ENCODE measurements around the gene PRR23C.
"Not testable (repeated sequence)": the region's sequence is repeated elsewhere in the genome, so short reads cannot be mapped to it uniquely, and the experiment has no call there.

The PRR23C gene

DNA sequence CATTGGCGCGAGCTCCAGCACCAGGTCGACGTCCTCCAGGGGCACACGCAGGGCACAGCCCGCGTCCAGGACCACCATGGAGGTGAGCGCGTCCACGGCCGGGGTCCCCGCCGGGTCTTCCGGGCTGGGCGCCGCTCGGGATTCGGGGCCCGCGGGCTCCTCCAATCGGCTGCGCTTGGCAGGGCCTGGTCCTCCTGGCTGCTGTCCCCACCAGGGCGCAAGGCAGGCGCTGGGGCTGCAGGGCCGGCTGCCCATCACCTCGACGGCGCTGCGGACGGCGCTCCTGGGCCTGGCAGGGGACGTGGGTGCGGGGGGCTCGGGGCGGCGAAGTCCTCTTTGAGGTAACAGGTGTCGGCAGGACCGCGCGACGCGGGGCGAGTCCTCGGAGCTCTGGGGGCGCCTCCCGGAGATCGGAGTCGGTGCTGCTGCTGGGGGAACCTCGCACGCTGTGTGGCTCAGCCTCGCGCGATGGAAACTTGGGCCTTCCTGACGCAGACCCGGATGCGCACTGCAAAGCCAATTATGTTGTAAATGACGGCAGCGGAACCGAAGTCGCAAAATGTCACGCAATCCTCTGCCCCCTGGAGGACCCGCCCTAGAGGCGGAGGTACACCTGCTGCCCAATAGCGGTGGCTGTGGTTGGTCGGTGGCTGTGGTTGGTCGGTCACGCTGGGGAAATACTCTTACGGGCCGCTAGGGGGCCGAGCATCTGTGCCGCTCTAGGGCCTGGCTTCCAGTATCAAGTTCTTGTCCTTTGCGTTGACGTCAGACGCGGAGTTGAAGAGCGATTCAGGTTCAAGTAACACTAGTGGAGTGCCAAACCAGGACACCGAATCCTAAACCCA lies at the start of gene PRR23C:
Gene PRR23C, minus strand, starts transcription at position 527 of the 845 bp plus-strand sequence. Its CDS starts 272 bp downstream, at position 255.
- no peak for DNase-seq (ENCODE audit: extremely low read depth in 1 of 2, low read depth in 1 of 2)

DNA sequence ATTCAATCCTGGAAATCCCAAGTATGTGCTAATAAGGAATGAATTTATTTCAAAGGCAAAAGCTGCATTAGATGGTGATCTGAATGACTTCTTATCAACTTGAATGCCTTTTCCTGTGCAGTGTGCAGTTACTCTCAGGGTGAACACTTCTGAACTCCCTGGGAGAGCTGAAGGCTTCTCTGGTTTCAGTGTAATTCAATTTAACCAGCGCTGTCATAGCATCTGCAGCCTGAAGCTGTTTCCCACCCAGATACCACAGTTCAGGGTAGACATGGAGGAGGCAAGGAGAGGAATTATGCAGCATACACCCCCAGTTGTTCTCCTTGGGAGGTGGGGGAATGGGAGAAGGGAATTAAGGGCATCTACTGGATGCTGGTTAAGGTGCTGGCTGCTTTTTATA lies 49.1 kb upstream of the PRR23C start:
- DNase-seq (ENCODE audit: extremely low read depth in 1 of 2, low read depth in 1 of 2) = no peak

DNA sequence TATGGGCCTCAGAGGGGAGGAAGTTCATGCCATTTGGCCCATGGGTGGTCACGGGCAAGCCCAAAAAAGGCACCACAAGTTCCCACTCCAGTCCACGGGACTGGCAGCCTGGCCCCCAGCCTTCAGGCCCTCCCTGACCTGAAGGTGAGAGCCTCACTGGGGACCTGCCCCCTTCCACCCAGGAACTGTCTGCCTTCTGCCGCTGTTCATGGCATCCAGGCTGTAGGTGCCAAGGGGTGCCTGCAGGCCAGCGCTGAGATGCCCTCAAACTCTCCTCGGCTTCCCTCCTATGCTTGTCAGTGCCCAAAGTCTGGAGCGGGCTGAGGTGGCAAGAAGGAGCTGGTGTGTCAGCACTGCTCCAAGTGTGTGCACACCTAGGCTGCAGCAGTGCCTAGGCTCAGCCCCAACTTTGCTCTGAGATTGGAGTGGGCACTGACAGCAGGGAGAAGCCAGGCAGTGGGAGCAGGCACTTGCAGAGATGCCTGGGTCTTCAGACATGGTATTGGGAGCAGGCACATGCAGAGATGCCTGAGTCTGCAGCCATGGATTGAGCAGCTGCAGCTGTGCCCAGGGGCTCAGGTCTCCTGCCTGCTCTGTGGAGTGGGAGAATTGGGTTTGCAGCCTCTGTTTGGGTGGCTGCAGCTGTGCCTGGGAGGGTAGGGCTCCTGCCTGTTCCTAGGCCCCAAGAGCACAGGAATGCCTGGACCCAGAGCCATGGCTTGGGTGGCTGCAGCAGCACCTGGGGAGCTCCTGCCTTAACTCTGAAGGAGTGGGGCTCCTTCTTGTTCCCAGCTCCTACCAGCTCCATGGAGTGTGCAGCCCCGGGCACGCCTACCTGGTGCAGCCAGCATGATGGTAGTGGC lies 44.0 kb upstream of the PRR23C start:
- no peak for DNase-seq (ENCODE audit: extremely low read depth in 1 of 2, low read depth in 1 of 2)

DNA sequence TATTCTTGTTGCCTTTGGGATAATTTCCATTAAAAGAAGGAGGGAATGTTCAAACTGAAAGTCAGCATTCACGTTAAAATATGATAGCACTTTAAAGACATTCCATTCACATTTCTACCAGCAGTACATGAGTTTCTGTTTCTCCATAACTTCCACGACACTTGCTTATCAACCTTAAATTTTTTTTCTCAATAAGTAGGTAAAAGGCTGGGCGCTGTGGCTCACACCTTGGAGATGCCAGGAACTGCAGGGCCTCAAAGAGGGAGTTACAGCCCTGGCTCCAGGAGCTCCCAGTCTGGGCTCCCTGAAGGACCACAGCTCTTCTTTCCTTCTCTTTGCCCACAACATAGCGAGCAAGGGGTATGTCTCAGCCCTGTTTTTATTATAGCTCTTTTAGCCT lies 42.9 kb upstream of the PRR23C start:
- no peak for DNase-seq (ENCODE audit: extremely low read depth in 1 of 2, low read depth in 1 of 2)

DNA sequence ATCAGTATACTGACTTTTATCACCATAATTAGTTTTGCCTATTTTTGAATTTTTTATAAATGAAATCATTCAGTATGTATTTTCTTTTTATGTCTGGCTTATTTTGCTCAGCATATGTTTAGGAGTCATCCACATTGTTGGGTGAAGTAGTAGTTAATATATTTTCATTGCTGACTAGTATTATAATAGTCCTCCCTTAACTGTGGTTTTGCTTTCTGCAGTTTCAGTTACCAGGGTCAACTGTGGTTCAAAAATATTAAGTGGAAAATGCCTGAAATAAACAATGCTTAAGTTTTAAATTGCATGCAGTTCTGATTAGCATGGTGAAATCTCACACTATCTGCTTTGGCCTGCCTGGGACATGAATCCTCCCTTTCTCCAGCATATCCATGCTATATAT lies 39.5 kb upstream of the PRR23C start:
- no peak for DNase-seq (ENCODE audit: extremely low read depth in 1 of 2, low read depth in 1 of 2)

DNA sequence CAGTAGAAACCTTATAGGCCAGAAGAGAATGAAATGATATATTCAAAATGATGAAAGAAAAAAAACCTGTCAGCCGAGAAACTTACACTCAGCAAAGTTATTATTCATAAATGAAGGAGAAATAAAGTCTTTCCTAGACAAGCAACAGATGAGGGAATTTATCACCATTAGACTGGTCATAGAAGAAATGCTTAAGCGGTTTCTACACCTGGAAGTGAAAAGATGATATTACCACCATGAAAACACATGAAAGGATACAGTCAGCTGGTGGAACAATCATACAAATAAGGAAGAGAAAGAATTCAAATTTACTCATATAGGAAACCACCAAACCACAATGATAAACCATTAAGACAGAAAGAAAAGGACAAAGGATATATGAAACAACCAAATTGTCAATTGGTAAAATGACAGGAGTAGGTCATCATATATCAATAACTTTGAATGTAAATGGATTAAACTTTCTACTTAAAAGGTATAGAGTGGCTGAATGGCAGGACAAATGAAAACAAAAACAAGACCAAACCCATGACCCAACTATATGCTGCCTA lies 29.9 kb upstream of the PRR23C start:
- no peak for DNase-seq (ENCODE audit: extremely low read depth in 1 of 2, low read depth in 1 of 2)

DNA sequence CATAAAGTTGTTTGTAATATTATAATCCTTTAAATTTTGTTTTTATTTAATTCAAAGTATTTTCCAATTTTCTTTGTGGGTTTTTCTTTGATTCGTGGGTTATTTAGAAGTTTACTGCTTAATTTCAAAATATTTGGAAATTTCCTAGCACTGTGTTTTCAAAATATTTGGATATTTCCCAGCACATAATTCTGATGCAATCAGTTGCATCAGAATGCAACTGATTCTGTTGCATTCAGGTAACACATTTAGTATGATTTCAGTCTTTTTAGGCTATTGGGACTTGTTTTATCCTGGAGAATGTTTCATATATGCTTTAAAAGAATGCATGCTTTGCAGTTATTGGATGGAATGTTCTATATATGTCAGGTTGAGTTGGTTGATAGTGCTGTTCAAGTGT lies 18.2 kb upstream of the PRR23C start:
- DNase-seq (ENCODE audit: extremely low read depth in 1 of 2, low read depth in 1 of 2) = no peak

DNA sequence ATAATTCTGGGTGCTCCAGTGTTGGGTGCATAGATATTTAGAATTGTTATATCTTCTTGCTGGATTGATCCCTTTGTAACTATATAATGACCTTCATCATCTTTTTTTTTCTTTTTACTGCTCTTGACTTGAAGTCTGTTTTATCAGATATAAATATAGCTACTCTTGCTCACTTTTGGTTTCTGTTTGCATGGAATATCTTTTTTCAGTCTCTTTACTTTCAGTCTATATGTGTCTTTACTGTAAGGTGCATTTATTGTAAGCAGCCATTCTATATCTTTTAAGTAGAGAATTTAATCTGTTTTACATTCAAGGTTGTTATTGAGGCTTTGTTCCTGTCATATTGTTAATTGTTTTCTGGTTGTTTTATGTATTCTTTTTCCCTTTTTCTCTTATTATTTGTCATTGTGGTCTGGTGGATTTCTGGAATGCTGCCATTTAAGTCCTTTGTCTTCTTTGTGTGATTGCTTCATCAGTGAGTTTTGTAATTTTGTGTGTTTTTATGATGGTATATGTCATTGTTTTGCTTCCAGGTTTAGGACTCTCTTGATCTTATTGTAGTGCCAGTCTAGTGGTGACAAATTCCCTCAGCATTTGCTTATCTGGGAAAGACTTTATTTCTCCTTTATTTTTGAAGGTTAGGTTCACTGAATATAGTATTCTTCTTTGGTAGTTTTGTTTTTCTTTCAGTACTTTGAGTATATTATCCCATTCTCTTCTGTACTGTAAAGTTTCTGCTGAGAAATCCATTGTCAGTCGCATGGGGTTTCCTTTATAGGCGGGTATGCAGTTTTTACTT lies 8.3 kb upstream of the PRR23C start:
- DNase-seq (ENCODE audit: extremely low read depth in 1 of 2, low read depth in 1 of 2) = no peak

DNA sequence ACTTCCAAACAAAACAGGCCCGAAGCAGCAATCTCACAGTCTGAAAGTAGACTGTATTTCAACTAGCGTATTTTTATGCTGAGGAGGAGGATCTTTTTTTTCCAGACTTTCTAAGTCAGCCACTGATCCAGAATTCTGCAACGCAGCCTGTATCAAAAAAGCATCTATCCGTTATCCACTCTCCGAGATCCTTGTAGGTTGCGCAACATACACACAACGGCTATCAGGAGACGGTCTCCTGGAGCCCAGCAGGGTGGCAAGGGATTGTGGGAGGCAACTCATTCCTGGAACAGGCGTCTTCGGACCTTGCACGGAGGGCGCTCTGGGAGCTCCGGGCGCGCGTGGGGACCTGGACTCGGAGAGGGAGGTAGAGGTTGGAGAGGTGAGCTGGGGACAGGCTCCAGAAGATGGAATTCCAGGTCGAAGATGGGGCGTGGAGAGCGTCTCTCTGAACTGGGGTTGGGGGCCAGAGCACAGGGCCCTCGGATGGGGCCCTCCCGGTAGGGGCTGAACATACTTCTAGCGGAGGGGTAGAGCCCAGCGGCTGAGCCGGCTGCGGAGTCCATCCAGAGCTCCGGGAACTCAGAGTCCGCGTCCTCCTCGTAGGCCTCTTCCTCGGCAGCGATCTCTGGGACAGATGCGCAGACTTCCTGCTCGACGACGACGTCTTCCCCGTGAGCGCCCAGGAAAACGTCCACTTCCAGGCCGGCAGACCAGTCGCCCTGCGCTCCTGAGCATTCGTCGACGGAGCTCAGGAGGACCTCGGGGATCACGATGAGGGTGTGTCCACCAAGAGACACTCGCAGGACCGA lies 932 bp downstream of the PRR23C start:
- DNase-seq (ENCODE audit: extremely low read depth in 1 of 2, low read depth in 1 of 2) = no peak

DNA sequence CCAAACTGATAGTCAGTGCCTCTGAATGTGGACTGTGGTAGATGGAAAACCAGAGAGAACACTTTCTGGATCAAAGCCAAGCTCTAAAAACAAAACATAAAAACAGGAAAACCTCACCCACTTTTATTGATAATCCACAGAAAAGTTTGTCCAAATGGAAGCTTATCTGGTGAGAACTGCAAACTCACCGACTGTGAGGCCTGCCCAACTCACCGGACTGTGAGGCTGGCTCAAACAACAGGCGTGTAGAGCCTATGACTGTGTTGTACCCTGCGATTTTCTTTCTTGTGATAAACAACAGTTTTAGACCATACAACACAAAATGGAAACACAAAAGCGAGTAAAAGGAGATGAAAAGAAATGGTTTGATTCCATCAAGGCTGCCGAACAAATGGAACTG lies 7.2 kb downstream of the PRR23C start:
- DNase-seq (ENCODE audit: extremely low read depth in 1 of 2, low read depth in 1 of 2) = no peak

DNA sequence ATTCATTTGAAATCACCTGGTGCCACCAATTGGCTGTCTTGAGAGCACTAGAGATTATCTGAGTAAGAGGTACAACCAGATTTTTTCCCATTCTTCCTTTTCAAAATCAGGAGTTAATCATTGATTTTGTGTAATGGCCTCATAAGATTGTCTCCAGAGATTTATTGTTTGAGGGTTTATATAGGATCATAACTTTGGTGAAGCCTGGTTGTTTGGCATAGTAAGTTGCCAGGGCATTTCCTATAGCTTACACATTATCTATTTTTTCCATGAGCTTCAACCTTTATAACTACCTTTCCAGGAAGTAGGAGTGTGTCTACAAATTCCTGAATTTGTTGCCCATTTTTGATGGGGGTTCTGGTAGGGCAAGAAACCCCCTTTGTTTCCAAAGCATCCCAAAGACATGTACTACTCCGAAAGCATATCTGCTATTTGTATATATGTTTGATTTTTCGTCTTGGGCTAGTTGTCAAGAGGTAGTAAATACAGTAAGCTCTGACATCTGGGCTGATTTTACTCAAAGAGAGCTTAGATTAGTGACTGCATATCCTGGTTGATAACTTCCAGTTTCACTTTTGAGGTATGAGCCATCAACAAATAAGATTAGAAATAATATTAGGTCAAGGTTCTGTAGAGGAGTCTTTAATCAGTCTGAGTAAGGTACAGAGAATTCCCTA lies 12.2 kb downstream of the PRR23C start:
- no peak for DNase-seq (ENCODE audit: extremely low read depth in 1 of 2, low read depth in 1 of 2)

DNA sequence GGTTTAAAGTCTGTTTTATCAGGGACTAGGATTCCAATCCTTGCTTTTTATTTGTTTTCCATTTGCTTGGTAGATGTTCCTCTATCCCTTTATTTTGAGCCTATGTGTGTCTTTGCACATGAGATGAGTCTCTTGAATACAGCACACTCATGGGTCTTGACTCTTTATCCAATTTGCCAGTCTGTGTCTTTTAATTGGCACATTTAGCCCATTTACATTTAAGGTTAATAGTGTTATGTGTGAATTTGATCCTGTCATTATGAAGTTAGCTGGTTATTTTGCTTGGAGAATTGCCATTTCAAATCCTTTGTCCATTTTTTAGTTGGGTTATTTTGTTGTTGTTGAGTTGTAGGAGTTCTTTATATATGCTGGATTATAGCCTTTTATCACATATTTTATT lies 14.1 kb downstream of the PRR23C start:
- not testable (repeated sequence) for DNase-seq (ENCODE audit: extremely low read depth in 1 of 2, low read depth in 1 of 2)

DNA sequence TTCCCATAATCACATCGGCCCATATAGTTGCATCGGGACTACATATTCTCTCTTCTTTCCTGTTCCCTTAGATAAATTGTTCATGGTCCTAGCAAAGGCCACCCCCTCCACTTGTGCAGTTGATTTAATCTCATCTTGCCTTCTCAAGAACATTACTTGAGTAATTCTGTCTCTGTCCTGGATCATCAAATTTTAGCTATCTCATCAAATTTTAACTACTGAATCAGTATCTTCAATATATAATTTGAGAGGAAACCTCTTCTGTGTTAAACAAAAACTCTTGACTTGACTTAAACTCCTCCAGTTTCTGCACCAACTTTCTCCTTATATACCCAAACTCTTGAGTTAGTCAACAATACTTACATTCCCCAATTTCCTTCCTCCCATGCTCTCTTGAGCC lies 19.7 kb downstream of the PRR23C start:
- DNase-seq (ENCODE audit: extremely low read depth in 1 of 2, low read depth in 1 of 2) = no peak

DNA sequence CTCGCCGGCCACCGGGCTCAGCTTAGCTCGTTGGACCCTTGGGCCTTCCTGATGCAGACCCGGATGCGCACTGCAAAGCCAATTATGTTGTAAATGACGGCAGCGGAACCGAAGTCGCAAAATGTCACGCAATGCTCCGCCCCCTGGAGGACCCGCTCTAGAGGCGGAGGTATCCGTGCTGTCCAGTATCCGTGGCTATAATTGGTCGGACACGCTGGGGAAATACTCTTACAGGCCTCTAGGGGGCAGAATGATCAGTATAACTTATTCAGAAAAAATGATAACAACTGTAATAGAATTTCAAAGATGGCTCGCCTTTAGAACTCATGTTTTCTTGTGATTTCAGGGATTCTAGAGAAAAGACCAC lies 23.8 kb downstream of the PRR23C start, which contains the start of gene PRR23B:
Gene PRR23B, minus strand, starts transcription at position 59 of the 367 bp plus-strand sequence. CDS start 265 bp downstream, outside the sequence.
- no peak for DNase-seq (ENCODE audit: extremely low read depth in 1 of 2, low read depth in 1 of 2)

DNA sequence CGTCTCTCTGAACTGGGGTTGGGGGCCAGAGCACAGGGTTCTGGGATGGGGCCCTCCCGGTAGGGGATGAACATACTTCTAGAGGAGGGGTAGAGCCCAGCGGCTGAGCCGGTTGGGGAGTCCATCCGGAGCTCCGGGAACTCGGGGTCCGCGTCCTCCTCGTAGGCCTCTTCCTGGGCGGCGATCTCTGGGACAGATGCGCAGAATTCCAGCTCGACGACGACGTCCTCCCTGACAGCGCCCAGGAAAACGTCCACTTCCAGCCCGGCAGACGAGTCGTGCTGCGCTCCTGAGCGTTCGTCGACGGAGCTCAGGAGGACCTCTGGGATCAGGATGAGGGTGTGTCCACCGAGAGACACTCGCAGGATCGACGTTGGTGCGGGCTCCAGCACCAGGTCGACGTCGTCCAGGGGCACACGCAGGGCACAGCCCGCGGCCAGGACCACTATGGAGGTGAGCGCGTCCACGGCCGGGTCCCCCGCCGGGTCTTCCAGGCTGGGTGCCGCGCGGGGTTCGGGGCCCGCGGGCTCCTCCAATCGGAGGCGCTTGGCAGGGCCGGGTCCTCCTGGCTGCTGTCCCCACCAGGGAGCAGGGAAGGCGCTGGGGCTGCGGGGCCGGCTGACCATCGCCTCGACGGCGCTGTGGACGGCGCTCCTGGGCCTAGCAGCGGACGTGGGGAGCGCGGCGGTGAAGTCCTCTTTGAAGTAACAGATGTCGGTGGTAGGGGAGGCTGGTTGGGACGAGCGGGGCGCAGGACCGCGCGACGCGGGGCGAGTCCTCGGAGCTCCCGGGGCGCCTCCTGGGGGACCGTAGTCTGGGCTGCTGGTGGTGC lies 24.4 kb downstream of the PRR23C start:
- no peak for DNase-seq (ENCODE audit: extremely low read depth in 1 of 2, low read depth in 1 of 2)

DNA sequence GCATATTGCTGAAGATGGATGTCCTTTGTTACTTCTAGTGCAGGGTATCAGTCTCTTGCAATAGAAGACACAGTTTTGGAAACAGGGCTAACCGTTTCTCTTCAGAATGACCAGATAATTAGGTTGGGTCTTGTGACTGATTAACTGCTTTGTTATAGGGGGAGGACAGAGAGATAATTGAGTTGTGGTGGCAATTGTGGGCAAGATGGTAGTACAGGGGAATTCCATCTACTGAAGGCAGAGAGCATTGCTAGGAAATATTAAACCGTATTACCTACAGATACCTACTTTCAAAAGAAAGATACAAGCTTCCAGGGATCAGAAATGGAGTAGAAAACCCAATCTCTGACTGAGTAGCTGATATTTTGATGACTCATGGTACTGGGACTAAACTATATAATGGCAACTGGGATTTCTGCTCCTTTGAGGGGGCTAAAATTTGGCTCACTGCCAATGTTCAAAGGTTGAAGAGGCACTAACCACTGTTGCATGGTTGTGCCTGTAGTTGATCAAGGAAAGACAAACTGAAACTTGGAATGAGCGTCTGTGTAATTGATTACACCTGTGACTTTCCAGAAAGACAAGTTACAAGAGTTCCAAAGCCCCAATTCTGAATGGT lies 28.2 kb downstream of the PRR23C start:
- no peak for DNase-seq (ENCODE audit: extremely low read depth in 1 of 2, low read depth in 1 of 2)

DNA sequence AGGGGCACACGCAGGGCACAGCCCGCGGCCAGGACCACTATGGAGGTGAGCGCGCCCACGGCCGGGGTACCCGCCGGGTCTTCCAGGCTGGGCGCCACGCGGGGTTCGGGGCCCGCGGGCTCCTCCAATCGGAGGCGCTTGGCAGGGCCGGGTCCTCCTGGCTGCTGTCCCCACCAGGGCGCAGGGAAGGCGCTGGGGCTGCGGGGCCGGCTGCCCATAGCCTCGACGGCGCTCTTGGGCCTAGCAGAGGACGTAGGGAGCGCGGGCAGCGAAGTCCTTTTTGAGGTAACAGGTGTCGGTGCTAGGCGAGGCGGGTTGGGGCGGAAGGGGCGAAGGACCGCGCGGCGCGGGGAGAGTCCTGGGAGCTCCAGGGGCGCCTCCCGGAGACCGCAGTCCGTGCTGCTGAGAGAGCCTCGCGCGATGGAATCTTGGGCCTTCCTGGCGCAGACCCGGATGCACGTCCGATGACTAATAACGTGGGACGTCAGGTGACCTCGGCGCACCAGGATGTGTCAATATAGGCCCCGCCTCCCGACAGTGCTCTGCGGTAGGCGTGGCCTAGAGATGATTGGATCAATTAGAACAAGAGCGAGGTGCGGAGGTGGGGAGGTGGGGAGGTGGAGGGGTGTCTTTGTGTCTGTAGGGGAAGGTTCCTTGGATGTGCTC lies 38.5 kb downstream of the PRR23C start, which contains the start of gene PRR23A:
Gene PRR23A, minus strand, starts transcription at position 218 of the 666 bp plus-strand sequence. Its CDS starts 0 bp downstream, at position 218.
- no peak for DNase-seq (ENCODE audit: extremely low read depth in 1 of 2, low read depth in 1 of 2)
